Endothelial cell of umbilical vein (primary cell): ENCODE data around the gene IFT22. TPM values are rescaled to one million over a fixed set of nuclear protein-coding genes. Genes with fewer than 3 reads are reported as not detected.

ENCODE experiments used
- BruUV-seq: library from RNA; stranded (reverse); fragments of 400-500 nt; replicated peaks from 2 replicates; lab custom pipeline; 2021; lab: Mats Ljungman, UMichigan
- CTCF ChIA-PET: fragments of 300-600, 350-600 bp; sonication (Branson Sonifier 250); formaldehyde crosslinking; loops from one replicate; lab custom pipeline; 2021; ENCODE audit warnings: antibody characterized with exemption, inconsistent platforms; lab: Charles Lee
- POLR2A ChIA-PET: fragments of 300-600, 350-600 bp; sonication (Branson Sonifier 250); formaldehyde crosslinking; loops from one replicate; lab custom pipeline; 2021; ENCODE audit warnings: antibody characterized with exemption, inconsistent platforms; lab: Charles Lee
- DNase-seq: peaks from one replicate; pipeline ENCODE4 v3.0.0-alpha.2; 2011; ENCODE audit warnings: low read depth, low spot score
- FAIRE-seq: peaks from 2 replicates; lab custom pipeline; 2011; peaks lifted over from hg19 to GRCh38; lab: Jason Lieb, UNC
- H2AFZ ChIP-seq: 2 replicates; pipeline ENCODE4 v1.6.0; 2012; ENCODE audit warnings: low read depth, low read length, control low read depth, inconsistent platforms
- H3K27ac ChIP-seq: 2 replicates; pipeline ENCODE4 v1.5.1; 2011; ENCODE audit warnings: low read depth, mild to moderate bottlenecking, control low read depth, low read length, moderate library complexity; ENCODE audit not compliant: insufficient read depth
- H3K27me3 ChIP-seq, 2 experiments: 2 replicates each; pipeline versions ENCODE4 v1.6.0 to v1.6.1; 2011; ENCODE audit warnings: low read length in 2 of 2, mixed read lengths in 1 of 2; ENCODE audit not compliant: control insufficient read depth in 2 of 2, insufficient read depth in 2 of 2
- H3K36me3 ChIP-seq, 2 experiments: 2 replicates in 1 of 2; 3 replicates in 1 of 2; pipeline ENCODE4 v1.5.1; 2011; ENCODE audit warnings: low read length in 2 of 2, mild to moderate bottlenecking in 1 of 2, moderate library complexity in 1 of 2; ENCODE audit not compliant: control insufficient read depth in 2 of 2, insufficient read depth in 2 of 2; ENCODE audit errors: extremely low read depth in 1 of 2
- H3K4me1 ChIP-seq: 3 replicates; pipeline ENCODE4 v1.5.1; 2011; ENCODE audit warnings: mild to moderate bottlenecking, low read length; ENCODE audit not compliant: control insufficient read depth, insufficient read depth; ENCODE audit errors: extremely low read depth
- H3K4me2 ChIP-seq: 2 replicates; pipeline ENCODE4 v1.6.1; 2011; ENCODE audit warnings: low read length, control low read depth, mixed read lengths; ENCODE audit not compliant: insufficient read depth
- H3K4me3 ChIP-seq, 3 experiments: fragments of 200-600 bp in 1 of 3; sonication (generic), shearing (Covaris generic) in 1 of 3; replicated peaks in 1 of 3; 2 replicates each; pipeline ENCODE4 v1.5.1; 2011 to 2016; ENCODE audit warnings: control low read depth in 3 of 3, low read length in 3 of 3, mild to moderate bottlenecking in 2 of 3, inconsistent platforms in 1 of 3, low read depth in 1 of 3, moderate library complexity in 1 of 3; ENCODE audit not compliant: insufficient read depth in 1 of 3
- H3K79me2 ChIP-seq: 2 replicates; pipeline ENCODE4 v1.6.0; 2012; ENCODE audit warnings: low read length, inconsistent platforms; ENCODE audit not compliant: control insufficient read depth, insufficient read depth
- H3K9ac ChIP-seq: replicated peaks from 2 replicates; pipeline ENCODE3; 2011; ENCODE audit warnings: low read length, control low read depth; ENCODE audit not compliant: insufficient read depth; ENCODE audit errors: extremely low read depth
- H3K9me1 ChIP-seq: replicated peaks from 3 replicates; pipeline ENCODE4 v1.6.0; 2011; ENCODE audit warnings: mild to moderate bottlenecking, low read length; ENCODE audit not compliant: control insufficient read depth, insufficient read depth; ENCODE audit errors: extremely low read depth
- H3K9me3 ChIP-seq: replicated peaks from 2 replicates; pipeline ENCODE4 v1.5.1; 2012; ENCODE audit warnings: low read length, inconsistent platforms; ENCODE audit not compliant: control insufficient read depth, insufficient read depth
- H4K20me1 ChIP-seq: replicated peaks from 2 replicates; pipeline ENCODE3; 2011; ENCODE audit warnings: mild to moderate bottlenecking, low read length; ENCODE audit not compliant: control insufficient read depth, insufficient read depth; ENCODE audit errors: extremely low read depth
- EZH2 ChIP-seq: IDR thresholded peaks from 2 replicates; pipeline ENCODE4 v1.6.1; 2012; ENCODE audit warnings: borderline replicate concordance, low read depth, mild to moderate bottlenecking, moderate library complexity, low read length, inconsistent platforms; ENCODE audit not compliant: severe bottlenecking
- FOS ChIP-seq: IDR thresholded peaks from 2 replicates; pipeline ENCODE4 v1.6.1; 2011; ENCODE audit warnings: mild to moderate bottlenecking, low read length, moderate library complexity, borderline replicate concordance; ENCODE audit not compliant: insufficient read depth
- GATA2 ChIP-seq: IDR thresholded peaks from 2 replicates; pipeline ENCODE4 v1.7.0; 2011; ENCODE audit warnings: low read depth, mild to moderate bottlenecking, moderate library complexity, mixed read lengths, low read length; ENCODE audit not compliant: insufficient read length, insufficient read depth
- JUN ChIP-seq: IDR thresholded peaks from 2 replicates; pipeline ENCODE4 v1.6.1; 2011; ENCODE audit warnings: borderline replicate concordance, low read depth; ENCODE audit not compliant: insufficient read length, insufficient read depth
- MYC ChIP-seq: IDR thresholded peaks from one replicate; pipeline ENCODE4 v1.6.1; 2011; ENCODE audit warnings: mild to moderate bottlenecking, low read depth, low read length
- POLR2A ChIP-seq: IDR thresholded peaks from 2 replicates; pipeline ENCODE4 v1.6.1; 2012; ENCODE audit warnings: low read depth, mild to moderate bottlenecking, control low read depth, low read length
- POLR2AphosphoS5 ChIP-seq: IDR thresholded peaks from 2 replicates; pipeline ENCODE4 v1.6.1; 2012; ENCODE audit warnings: low read depth, mild to moderate bottlenecking, control low read depth, low read length, moderate library complexity; ENCODE audit not compliant: insufficient read depth
- dilution Hi-C: fragments of 300-500 bp; cut with MboI; formaldehyde crosslinking; loops from one replicate; pipeline ENCODE4 v1.15.0; 2019; ENCODE audit warnings: low sequenced_read_pairs; ENCODE audit not compliant: extremely low pct_ligation_motif_present
- intact Hi-C: fragments of 100-400 bp; cut with micrococcal nuclease; formaldehyde crosslinking; loops from one replicate; pipeline ENCODE4 v1.10.0; 2022
- polyA plus RNA-seq, 4 experiments: library from polyadenylated mRNA; depleted of rRNA in 3 of 4; stranded (reverse) in 3 of 4; unstranded in 1 of 4; fragments of >200 nt; gene quantifications; 2 replicates each; pipeline versions ENCODE4 v1.2.1 to v1.2.3, GENCODE V29; 2011 to 2012; ENCODE audit warnings: missing spikeins in 1 of 4
- total RNA-seq: library from RNA; stranded (reverse); gene quantifications from 2 replicates; pipeline ENCODE4 v1.2.3, GENCODE V29; 2021
- TF ChIP-seq, protein P1 (sequence below), 2 donors: IDR thresholded peaks; 1 replicate in 1 of 2; 2 replicates in 1 of 2; pipeline ENCODE4 v1.5.1; 2011; ENCODE audit warnings: low read length in 2 of 2, mild to moderate bottlenecking in 2 of 2, moderate library complexity in 2 of 2, control low read depth in 1 of 2, inconsistent platforms in 1 of 2, low read depth in 1 of 2; ENCODE audit not compliant: insufficient read depth in 1 of 2; ENCODE audit errors: extremely low read depth in 1 of 2
- TF ChIP-seq, protein P2 (sequence below): IDR thresholded peaks from 2 replicates; pipeline ENCODE4 v1.6.1; 2011; ENCODE audit not compliant: insufficient read depth, insufficient read length

The IFT22 gene
- total and polyA plus RNA-seq, 2 donors (not counting 3 experiments of a cell fraction or from before 2014, with no cell fraction given), result 26.3 to 28.7 TPM

GRCh38 chr7:101368422-101369165, 47.0 kb upstream of the IFT22 start:
- POLR2A ChIA-PET, result no interaction called here
- Histone ChIP-seq H3K4me2 (no peak overlapping the region), H4K20me1 (no peaks in the 10 kb centered on the region), H3K4me1 (peaks cover 3% of the 10 kb centered on the region), H3K9me3 (no peaks in the 10 kb centered on the region), H3K9ac (no peak overlapping the region), H2AFZ (no peak overlapping the region), H3K79me2 (no peaks in the 10 kb centered on the region), H3K9me1 (no peaks in the 10 kb centered on the region), H3K4me3 (no peak overlapping the region), H3K27me3 (peaks cover 2 to 14% of the 10 kb centered on the region in 2 experiments), H3K36me3 (no peaks in the 10 kb centered on the region), H3K27ac (no peak overlapping the region)
- intact Hi-C loops (no loop called here), dilution Hi-C loops (no loop called here)
- TF ChIP-seq EZH2 (no peak), POLR2AphosphoS5 (no peak), POLR2A (no peak), FOS (no peak), JUN (no peak), GATA2 (no peak), MYC (no peak)
- TF ChIP-seq, protein P1, sequence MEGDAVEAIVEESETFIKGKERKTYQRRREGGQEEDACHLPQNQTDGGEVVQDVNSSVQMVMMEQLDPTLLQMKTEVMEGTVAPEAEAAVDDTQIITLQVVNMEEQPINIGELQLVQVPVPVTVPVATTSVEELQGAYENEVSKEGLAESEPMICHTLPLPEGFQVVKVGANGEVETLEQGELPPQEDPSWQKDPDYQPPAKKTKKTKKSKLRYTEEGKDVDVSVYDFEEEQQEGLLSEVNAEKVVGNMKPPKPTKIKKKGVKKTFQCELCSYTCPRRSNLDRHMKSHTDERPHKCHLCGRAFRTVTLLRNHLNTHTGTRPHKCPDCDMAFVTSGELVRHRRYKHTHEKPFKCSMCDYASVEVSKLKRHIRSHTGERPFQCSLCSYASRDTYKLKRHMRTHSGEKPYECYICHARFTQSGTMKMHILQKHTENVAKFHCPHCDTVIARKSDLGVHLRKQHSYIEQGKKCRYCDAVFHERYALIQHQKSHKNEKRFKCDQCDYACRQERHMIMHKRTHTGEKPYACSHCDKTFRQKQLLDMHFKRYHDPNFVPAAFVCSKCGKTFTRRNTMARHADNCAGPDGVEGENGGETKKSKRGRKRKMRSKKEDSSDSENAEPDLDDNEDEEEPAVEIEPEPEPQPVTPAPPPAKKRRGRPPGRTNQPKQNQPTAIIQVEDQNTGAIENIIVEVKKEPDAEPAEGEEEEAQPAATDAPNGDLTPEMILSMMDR (IDR thresholded peaks at IDR 0.05; ENCODE audit: extremely low read depth in 1 of 2, insufficient read depth in 1 of 2, low read depth in 1 of 2, low read length in 2 of 2), result no peak
- TF ChIP-seq, protein P2, sequence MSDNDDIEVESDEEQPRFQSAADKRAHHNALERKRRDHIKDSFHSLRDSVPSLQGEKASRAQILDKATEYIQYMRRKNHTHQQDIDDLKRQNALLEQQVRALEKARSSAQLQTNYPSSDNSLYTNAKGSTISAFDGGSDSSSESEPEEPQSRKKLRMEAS, result no peak
- FAIRE-seq (no peak), DNase-seq (no peak)
- no TSS peak for BruUV-seq
- CTCF ChIA-PET, result interaction anchor here (2.6 kb wide), 1 partner anchor 43 kb away, joined by 12 read pairs; no protein-coding TSS in a partner anchor
